ENCODE measurements around the gene PRICKLE1. TPM values are rescaled to one million over a fixed set of nuclear protein-coding genes. Genes with fewer than 3 reads are reported as not detected.

Gene PRICKLE1
- total RNA-seq, 2 donors from 2014 or later: 3.6 to 4.7 TPM

DNA sequence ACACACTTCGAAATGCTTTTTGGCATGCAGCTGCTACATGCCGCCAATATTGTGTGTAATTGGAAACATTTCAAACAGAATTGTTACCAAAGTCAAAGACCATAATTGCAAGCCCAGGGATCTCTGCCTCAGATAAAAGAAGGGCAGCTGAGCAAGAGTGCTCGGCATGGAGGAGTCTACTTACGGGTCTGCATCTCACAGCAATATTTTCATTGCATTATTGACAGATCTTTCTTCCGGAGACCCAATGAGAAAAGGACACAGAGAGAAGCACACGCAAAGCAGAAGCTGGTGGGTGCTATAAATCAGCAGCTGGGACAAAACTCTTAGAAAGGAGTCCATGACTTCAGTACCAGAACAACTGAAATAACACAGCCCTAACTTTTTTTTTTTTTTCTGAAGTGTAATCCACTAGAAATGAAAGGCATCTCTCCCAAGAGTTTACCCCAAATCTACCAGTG is 4.9 kb downstream of the PRICKLE1 start:
- Histone ChIP-seq H3K36me3 (replicated peaks in 1 of 2; ENCODE audit: insufficient read depth in 1 of 2, low read depth in 2 of 2) (no peaks in the 10 kb centered on the region), H3K27ac (no peak overlapping the region), H3K9me3 (no peaks in the 10 kb centered on the region), H3K4me3 (no peak overlapping the region), H3K27me3 (no peaks in the 10 kb centered on the region), H3K4me1 (peaks cover 12% of the 10 kb centered on the region)
- no peak for DNase-seq
- no peak for ATAC-seq
- TF ChIP-seq POLR2A (IDR thresholded peaks at IDR 0.05): no peak
- TF ChIP-seq, protein P1, sequence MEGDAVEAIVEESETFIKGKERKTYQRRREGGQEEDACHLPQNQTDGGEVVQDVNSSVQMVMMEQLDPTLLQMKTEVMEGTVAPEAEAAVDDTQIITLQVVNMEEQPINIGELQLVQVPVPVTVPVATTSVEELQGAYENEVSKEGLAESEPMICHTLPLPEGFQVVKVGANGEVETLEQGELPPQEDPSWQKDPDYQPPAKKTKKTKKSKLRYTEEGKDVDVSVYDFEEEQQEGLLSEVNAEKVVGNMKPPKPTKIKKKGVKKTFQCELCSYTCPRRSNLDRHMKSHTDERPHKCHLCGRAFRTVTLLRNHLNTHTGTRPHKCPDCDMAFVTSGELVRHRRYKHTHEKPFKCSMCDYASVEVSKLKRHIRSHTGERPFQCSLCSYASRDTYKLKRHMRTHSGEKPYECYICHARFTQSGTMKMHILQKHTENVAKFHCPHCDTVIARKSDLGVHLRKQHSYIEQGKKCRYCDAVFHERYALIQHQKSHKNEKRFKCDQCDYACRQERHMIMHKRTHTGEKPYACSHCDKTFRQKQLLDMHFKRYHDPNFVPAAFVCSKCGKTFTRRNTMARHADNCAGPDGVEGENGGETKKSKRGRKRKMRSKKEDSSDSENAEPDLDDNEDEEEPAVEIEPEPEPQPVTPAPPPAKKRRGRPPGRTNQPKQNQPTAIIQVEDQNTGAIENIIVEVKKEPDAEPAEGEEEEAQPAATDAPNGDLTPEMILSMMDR (IDR thresholded peaks at IDR 0.05): no peak
- 26 to 32% methylated on average over 6 of the region's 6 CpGs for WGBS, 2 donors
- intact Hi-C loops (cut with DNase I): no loop called here

DNA sequence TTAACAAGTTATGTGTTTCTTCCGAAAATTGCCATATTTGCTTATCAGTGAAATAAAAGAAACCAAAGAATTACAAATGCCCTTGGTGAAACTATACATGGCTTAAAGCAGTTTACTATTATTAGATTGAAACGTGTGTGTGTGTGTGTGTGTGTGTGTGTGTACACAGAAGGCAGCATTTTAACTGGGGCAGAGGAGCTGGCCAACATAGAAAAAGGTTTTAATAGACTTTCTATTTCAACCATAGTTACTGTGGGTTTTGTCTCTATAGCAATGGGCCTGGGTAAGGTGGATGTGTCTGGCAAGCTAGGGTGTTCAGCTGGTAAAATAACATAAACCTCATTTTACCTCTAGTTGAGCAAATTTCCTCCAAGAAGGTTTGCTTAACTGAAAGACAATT is 6.5 kb downstream of the PRICKLE1 start:
- ATAC-seq (no peak), DNase-seq (no peak)
- WGBS, 2 donors: 48 to 52% methylated on average over 2 of the region's 2 CpGs
- Histone ChIP-seq H3K36me3 (replicated peaks in 1 of 2; ENCODE audit: insufficient read depth in 1 of 2, low read depth in 2 of 2) (no peaks in the 10 kb centered on the region), H3K4me3 (no peak overlapping the region), H3K27ac (no peak overlapping the region), H3K9me3 (no peaks in the 10 kb centered on the region), H3K4me1 (peaks cover 12% of the 10 kb centered on the region), H3K27me3 (no peaks in the 10 kb centered on the region)
- intact Hi-C loops (cut with DNase I): no loop called here
- no peak for TF ChIP-seq POLR2A (IDR thresholded peaks at IDR 0.05)
- TF ChIP-seq, protein P1 (IDR thresholded peaks at IDR 0.05): no peak

DNA sequence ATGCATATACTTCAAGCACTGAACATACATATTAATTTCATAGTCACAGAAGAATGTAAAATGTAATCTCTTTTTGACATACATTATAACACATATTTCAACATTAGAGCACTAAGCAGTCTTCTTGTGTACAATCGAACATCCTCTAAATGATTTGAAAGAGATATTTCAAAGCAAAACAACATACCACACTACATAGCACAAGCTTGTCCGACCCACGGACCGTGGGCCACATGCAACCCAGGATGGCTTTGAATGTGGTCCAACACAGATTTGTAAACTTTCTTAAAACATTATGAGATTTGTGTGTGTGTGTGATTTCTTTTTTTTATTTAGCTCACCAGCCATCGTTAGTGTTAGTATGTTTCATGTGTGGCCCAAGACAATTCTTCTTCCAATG is 7.0 kb downstream of the PRICKLE1 start:
- 83 to 86% methylated on average over 5 of the region's 5 CpGs for WGBS, 2 donors
- no peaks in the 10 kb centered on the region for H3K36me3 ChIP-seq (replicated peaks in 1 of 2; ENCODE audit: insufficient read depth in 1 of 2, low read depth in 2 of 2)
- H3K27ac ChIP-seq: no peak overlapping the region
- ATAC-seq (no peak), DNase-seq (no peak)
- no peak overlapping the region for H3K4me3 ChIP-seq
- H3K27me3 ChIP-seq: no peaks in the 10 kb centered on the region
- TF ChIP-seq, protein P1 (IDR thresholded peaks at IDR 0.05): no peak
- no peak for TF ChIP-seq POLR2A (IDR thresholded peaks at IDR 0.05)
- peaks cover 12% of the 10 kb centered on the region for H3K4me1 ChIP-seq
- intact Hi-C loops (cut with DNase I): no loop called here
- no peaks in the 10 kb centered on the region for H3K9me3 ChIP-seq

DNA sequence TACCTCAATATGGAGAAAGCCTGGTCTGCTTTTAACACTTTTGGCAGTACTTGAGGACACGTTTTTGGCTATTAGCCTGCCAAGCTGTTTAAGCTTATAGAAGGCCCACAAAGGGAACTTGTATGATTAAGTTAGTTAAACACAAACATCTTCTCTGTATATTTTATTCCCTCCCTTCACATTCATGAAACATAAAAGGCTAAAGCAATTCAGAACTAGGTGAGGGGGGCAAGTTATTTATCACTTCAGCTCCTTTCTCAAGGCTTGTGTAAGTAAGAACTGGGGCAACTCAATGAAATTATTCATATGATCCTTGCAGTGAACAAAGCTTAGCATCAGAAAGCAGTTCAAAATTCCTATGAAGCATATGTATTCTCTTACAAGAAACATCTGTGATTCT is 7.5 kb downstream of the PRICKLE1 start:
- Histone ChIP-seq H3K4me3 (no peak overlapping the region), H3K36me3 (replicated peaks in 1 of 2; ENCODE audit: insufficient read depth in 1 of 2, low read depth in 2 of 2) (no peaks in the 10 kb centered on the region), H3K4me1 (peaks cover 12% of the 10 kb centered on the region), H3K27me3 (no peaks in the 10 kb centered on the region), H3K27ac (no peak overlapping the region), H3K9me3 (no peaks in the 10 kb centered on the region)
- WGBS, 2 donors: 44 to 50% methylated on average over 1 of the region's 1 CpG
- DNase-seq: no peak
- ATAC-seq: no peak
- intact Hi-C loops (cut with DNase I): no loop called here
- no peak for TF ChIP-seq POLR2A (IDR thresholded peaks at IDR 0.05)
- TF ChIP-seq, protein P1 (IDR thresholded peaks at IDR 0.05): no peak

DNA sequence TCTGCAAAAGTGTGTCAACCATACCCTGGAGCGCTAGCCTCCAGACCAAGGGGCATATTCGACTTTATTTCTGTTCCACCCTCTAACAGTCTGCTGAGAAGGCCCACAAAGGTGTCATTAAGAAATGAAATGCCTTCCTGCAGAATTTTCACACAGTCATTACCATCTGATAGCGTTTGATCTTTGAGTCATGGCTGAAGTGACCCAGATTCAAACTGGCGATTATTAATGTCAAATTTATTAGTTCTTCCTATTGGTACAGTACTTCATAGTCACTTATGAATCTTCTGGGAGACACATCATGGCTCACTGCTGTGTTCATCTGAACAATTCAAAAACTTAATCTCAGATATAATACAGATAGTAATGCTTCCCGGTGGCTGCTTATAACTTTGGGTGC is 13.2 kb downstream of the PRICKLE1 start:
- H3K4me3 ChIP-seq: no peak overlapping the region
- DNase-seq (no peak), ATAC-seq (no peak)
- TF ChIP-seq POLR2A (IDR thresholded peaks at IDR 0.05): no peak
- TF ChIP-seq, protein P1 (IDR thresholded peaks at IDR 0.05): no peak
- WGBS, 2 donors: 65 to 72% methylated on average over 5 of the region's 5 CpGs
- no peak overlapping the region for H3K27ac ChIP-seq
- no peaks in the 10 kb centered on the region for H3K36me3 ChIP-seq (replicated peaks in 1 of 2; ENCODE audit: insufficient read depth in 1 of 2, low read depth in 2 of 2)
- no peaks in the 10 kb centered on the region for H3K27me3 ChIP-seq
- intact Hi-C loops (cut with DNase I): no loop called here
- no peaks in the 10 kb centered on the region for H3K9me3 ChIP-seq
- peaks cover 19% of the 10 kb centered on the region for H3K4me1 ChIP-seq

All from body of pancreas (tissue), 4 donors.